Ishikawa (cell line): ENCODE data around the gene ZPBP2.

Experiments used
- CEBPB ChIP-seq: IDR thresholded peaks from 2 replicates; pipeline ENCODE4 v1.6.1; 2012
- CREB1 ChIP-seq: IDR thresholded peaks from 2 replicates; pipeline ENCODE4 v1.6.1; 2012; ENCODE audit warnings: low read depth
- EGR1 ChIP-seq: IDR thresholded peaks from 2 replicates; pipeline ENCODE4 v1.6.1; 2012
- EP300 ChIP-seq: IDR thresholded peaks from 2 replicates; pipeline ENCODE4 v1.6.1; 2012; ENCODE audit warnings: borderline replicate concordance
- FOXM1 ChIP-seq: IDR thresholded peaks from 2 replicates; pipeline ENCODE4 v1.6.1; 2012; ENCODE audit warnings: low read depth, borderline replicate concordance
- NFIC ChIP-seq: IDR thresholded peaks from 2 replicates; pipeline ENCODE4 v1.6.1; 2012
- RAD21 ChIP-seq: IDR thresholded peaks from 2 replicates; pipeline ENCODE4 v1.6.1; 2012; ENCODE audit warnings: low read depth
- TAF1 ChIP-seq: IDR thresholded peaks from 2 replicates; pipeline ENCODE4 v1.6.1; 2012; ENCODE audit warnings: low read depth, mild to moderate bottlenecking
- TCF12 ChIP-seq: IDR thresholded peaks from 2 replicates; pipeline ENCODE4 v1.6.1; 2012; ENCODE audit warnings: low read depth
- TEAD4 ChIP-seq: IDR thresholded peaks from 2 replicates; pipeline ENCODE4 v1.6.1; 2012
- YY1 ChIP-seq: IDR thresholded peaks from 2 replicates; pipeline ENCODE4 v1.6.1; 2012; ENCODE audit warnings: low read depth
- ZBTB7A ChIP-seq: IDR thresholded peaks from 2 replicates; pipeline ENCODE4 v1.6.1; 2012; ENCODE audit warnings: low read depth
- TF ChIP-seq, protein P1 (sequence below): IDR thresholded peaks from 2 replicates; pipeline ENCODE4 v1.6.1; 2012
- TF ChIP-seq, protein P2 (sequence below): IDR thresholded peaks from 2 replicates; pipeline ENCODE4 v1.6.1; 2012; ENCODE audit warnings: low read depth, mild to moderate bottlenecking
- TF ChIP-seq, protein P3 (sequence below): IDR thresholded peaks from 2 replicates; pipeline ENCODE4 v1.6.1; 2012

Gene ZPBP2

DNA sequence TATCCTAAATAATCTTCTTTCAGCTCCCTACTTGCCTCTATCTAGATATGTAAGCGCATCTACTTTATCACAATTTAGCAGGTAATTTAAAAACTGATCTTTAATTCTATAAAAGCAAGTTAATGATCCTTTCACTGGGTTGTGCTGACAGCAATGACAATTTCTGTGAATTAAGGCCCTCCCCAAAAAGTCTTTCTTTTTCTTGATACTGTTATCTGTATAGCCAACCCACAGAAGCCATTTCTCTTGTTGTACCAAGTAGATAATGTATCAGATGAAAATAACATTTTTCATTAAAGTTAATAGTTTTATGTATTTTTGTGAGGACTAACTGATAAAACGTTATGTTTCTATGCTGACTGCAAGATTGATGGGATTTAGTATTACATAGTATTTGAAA lies 3.8 kb downstream of the ZPBP2 start:
- TF ChIP-seq EGR1, result no peak
- TF ChIP-seq TCF12, result no peak
- TF ChIP-seq, protein P1, sequence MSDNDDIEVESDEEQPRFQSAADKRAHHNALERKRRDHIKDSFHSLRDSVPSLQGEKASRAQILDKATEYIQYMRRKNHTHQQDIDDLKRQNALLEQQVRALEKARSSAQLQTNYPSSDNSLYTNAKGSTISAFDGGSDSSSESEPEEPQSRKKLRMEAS, result no peak
- TF ChIP-seq CREB1, result no peak
- no peak for TF ChIP-seq NFIC
- TF ChIP-seq EP300, result no peak
- no peak for TF ChIP-seq TAF1
- no peak for TF ChIP-seq RAD21
- no peak for TF ChIP-seq CEBPB
- no peak for TF ChIP-seq FOXM1
- no peak for TF ChIP-seq YY1
- no peak for TF ChIP-seq TEAD4
- TF ChIP-seq, protein P2, sequence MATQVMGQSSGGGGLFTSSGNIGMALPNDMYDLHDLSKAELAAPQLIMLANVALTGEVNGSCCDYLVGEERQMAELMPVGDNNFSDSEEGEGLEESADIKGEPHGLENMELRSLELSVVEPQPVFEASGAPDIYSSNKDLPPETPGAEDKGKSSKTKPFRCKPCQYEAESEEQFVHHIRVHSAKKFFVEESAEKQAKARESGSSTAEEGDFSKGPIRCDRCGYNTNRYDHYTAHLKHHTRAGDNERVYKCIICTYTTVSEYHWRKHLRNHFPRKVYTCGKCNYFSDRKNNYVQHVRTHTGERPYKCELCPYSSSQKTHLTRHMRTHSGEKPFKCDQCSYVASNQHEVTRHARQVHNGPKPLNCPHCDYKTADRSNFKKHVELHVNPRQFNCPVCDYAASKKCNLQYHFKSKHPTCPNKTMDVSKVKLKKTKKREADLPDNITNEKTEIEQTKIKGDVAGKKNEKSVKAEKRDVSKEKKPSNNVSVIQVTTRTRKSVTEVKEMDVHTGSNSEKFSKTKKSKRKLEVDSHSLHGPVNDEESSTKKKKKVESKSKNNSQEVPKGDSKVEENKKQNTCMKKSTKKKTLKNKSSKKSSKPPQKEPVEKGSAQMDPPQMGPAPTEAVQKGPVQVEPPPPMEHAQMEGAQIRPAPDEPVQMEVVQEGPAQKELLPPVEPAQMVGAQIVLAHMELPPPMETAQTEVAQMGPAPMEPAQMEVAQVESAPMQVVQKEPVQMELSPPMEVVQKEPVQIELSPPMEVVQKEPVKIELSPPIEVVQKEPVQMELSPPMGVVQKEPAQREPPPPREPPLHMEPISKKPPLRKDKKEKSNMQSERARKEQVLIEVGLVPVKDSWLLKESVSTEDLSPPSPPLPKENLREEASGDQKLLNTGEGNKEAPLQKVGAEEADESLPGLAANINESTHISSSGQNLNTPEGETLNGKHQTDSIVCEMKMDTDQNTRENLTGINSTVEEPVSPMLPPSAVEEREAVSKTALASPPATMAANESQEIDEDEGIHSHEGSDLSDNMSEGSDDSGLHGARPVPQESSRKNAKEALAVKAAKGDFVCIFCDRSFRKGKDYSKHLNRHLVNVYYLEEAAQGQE, result no peak
- TF ChIP-seq ZBTB7A, result no peak
- TF ChIP-seq, protein P3, sequence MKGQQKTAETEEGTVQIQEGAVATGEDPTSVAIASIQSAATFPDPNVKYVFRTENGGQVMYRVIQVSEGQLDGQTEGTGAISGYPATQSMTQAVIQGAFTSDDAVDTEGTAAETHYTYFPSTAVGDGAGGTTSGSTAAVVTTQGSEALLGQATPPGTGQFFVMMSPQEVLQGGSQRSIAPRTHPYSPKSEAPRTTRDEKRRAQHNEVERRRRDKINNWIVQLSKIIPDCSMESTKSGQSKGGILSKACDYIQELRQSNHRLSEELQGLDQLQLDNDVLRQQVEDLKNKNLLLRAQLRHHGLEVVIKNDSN, result no peak

DNA sequence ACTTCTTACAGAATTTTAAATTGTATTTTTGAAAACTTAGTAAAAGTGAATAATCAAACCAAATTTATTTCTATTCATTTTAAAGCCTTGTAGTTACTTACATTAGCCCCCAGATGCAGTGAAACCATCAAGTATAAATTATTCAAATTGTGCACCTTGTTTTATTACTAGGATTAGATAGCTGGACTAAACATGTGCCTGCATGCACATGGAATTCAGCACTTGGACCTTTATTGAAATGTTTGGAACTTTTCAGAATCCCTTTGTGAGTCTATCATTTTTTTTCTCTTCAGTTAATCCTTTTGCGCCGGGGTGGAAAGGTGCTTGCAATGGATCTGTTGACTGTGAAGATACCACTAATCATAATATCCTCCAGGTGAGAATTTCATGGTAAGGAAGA lies 4.7 kb downstream of the ZPBP2 start:
- TF ChIP-seq FOXM1 (no peak), RAD21 (peak; percentile 39)
- TF ChIP-seq, protein P1, result no peak

DNA sequence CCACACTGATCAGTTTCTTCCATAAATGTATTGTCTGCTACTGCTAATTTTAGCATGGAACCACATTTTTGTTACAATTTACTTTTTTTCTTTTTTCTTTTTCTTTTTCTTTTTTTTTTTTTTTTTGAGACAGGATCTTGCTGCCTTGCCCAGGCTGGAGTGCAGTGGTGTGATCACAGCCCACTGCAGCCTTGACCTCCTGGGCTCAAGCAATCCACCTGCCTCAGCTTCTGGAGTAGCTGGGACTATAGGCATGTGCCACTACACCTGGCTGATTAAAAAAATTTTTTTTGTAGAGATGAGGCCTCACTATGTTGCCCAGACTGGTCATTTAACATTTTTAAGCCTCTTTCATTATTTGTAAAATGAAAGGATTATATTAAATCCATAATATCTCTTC lies 19.1 kb downstream of the ZPBP2 start:
- TF ChIP-seq, protein P3, result no peak
- TF ChIP-seq ZBTB7A, result no peak
- TF ChIP-seq TAF1, result no peak
- no peak for TF ChIP-seq CEBPB
- TF ChIP-seq, protein P1, result no peak
- TF ChIP-seq CREB1, result no peak
- no peak for TF ChIP-seq NFIC

DNA sequence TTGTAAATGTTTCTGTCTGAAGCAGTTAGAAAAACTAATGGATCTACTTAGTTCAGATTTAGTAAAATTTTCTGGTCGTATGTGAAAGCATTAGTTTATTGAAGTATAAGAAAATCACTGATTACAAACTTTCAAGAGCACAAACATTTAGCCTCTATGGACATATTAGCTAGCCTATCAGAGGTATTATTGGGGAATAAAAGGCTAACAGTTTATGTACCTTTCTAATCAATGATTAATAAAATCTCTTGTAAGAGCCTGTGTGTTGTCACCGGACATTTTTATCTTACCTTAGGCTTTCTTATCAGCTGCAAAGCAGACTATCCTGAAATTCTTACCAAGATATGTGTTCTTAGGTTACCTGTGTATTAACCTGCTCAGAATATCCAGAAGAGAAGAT lies 21.2 kb downstream of the ZPBP2 start:
- TF ChIP-seq ZBTB7A (no peak), FOXM1 (no peak), NFIC (no peak), CREB1 (no peak), TAF1 (no peak), RAD21 (no peak), TEAD4 (no peak), EP300 (no peak)
- TF ChIP-seq, protein P3, result no peak

DNA sequence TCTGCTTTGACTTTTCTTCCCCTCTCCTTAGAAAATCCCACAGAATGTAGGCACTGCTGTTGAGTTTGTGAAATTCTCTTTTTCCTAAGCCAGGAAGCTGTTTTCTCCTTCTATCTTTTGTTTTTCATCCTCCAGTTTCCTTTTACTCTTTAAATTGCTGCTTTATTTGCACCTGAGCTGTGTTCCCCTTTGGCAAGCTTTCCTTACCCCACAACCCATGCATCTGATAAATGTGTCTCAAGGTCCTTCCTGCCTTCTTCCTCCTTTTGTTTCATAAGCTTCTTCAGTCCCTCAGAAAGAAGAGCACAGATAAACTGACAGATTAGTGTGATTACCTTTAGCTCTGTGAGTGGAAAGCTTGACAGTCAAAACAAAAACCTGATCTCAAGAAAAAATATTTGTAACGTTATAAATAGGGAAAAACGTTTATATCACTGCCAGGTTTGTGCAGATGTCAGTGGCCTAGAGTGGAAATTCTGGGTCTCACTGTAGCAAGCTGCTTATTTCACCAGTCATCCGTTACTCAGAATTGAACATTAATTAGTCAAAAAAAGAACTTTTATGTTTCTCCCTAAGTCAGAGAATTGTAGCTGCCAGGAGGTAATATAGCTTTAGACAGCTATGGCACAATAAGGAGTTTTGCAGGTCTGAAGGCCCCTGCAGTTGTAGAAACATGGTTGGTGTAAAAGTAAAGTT lies 26.8 kb downstream of the ZPBP2 start:
- no peak for TF ChIP-seq EGR1

DNA sequence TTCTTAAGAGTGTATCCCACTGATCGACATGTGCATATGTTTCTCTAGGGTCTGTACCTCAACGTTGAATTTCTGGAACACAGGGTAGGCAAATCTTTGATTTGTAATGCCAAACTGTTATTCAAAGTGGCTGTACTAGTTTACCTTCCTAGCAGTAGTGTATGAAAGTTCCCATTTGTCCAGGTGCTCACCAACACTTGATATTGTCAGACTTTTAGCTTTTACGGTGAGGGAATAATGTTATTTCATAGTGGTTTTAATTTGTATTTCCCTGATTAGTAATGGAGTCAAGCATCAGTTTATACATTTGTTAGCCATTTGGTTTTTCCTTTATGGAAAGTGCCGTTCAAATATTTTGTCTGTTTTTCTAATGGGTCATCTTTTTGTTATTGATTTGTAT lies 30.1 kb downstream of the ZPBP2 start:
- TF ChIP-seq ZBTB7A (no peak), TCF12 (no peak)

DNA sequence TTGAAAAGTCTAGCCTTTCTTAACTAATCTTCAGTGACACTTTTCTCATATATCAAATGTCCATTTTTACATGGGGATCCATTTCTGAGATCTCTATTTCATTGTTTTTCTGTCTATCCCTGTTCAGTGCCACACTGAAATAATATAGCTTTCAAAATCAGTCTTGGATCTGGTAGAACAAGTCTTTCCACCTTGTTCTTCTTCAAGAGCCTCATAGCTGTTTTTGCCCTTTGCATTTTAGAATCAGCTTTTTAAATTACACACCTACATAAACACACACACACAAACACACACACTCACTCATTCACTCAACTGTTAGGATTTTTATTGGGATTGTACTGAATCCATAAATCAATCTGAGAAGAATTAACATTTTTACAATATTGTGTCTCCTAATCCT lies 31.2 kb downstream of the ZPBP2 start:
- TF ChIP-seq TEAD4 (no peak), RAD21 (no peak)
- TF ChIP-seq, protein P2, result no peak
